Fibroblast of the aortic adventitia (primary cell): ENCODE data around the gene CNTFR. TPM values are rescaled to one million over a fixed set of nuclear protein-coding genes. Genes with fewer than 3 reads are reported as not detected.

Source experiments
- DNase-seq: peaks from one replicate; pipeline ENCODE4 v3.0.0-alpha.2; 2010; ENCODE audit warnings: low read depth
- H3K4me3 ChIP-seq: 2 replicates; pipeline ENCODE4 v1.5.1; 2011; ENCODE audit warnings: low read depth, mild to moderate bottlenecking, control low read depth, low read length, moderate library complexity
- CTCF ChIP-seq: IDR thresholded peaks from 2 replicates; pipeline ENCODE4 v1.5.1; 2011; ENCODE audit warnings: mild to moderate bottlenecking, low read length, control low read depth, inconsistent platforms; ENCODE audit not compliant: insufficient read depth
- total RNA-seq: library from RNA; depleted of rRNA; stranded (reverse); fragments of >200 nt; gene quantifications from 2 replicates; pipeline ENCODE4 v1.2.3, GENCODE V29; 2012; ENCODE audit warnings: low replicate concordance

CNTFR gene
- total RNA-seq, 1 donor = not detected

GRCh38 chr9:34549407-34549732 lies 40.2 kb downstream of the CNTFR start:
- TF ChIP-seq CTCF = no peak
- H3K4me3 ChIP-seq = no peak overlapping the region
- DNase-seq = no peak

- peak; percentile 93 for TF ChIP-seq CTCF
- DNase-seq = peak; percentile 61
- no peak overlapping the region for H3K4me3 ChIP-seq
Measured at GRCh38 chr9:34547960-34548611, 41.4 kb downstream of the CNTFR start.

GRCh38 chr9:34546834-34547827 lies 42.4 kb downstream of the CNTFR start:
- TF ChIP-seq CTCF = peak; percentile 76
- H3K4me3 ChIP-seq = no peak overlapping the region
- peak; percentile 74 for DNase-seq

- no peak for DNase-seq
- TF ChIP-seq CTCF = no peak
- H3K4me3 ChIP-seq = no peak overlapping the region
Measured at GRCh38 chr9:34546102-34546833, 43.3 kb downstream of the CNTFR start.

GRCh38 chr9:34545497-34545896 lies 44.0 kb downstream of the CNTFR start:
- TF ChIP-seq CTCF = no peak
- no peak overlapping the region for H3K4me3 ChIP-seq
- DNase-seq = no peak

- TF ChIP-seq CTCF = no peak
- DNase-seq = no peak
- H3K4me3 ChIP-seq = no peak overlapping the region
Measured at GRCh38 chr9:34544035-34544434, 45.5 kb downstream of the CNTFR start.
